K562 (cell line): ENCODE data around the gene TRABD2B.

Experiments used
- CHD2 ChIP-seq: IDR thresholded peaks from 2 replicates; pipeline ENCODE4 v1.6.1; 2011; ENCODE audit warnings: low read depth, low read length
- FOS ChIP-seq: IDR thresholded peaks from 3 replicates; pipeline ENCODE4 v1.6.1; 2011; ENCODE audit not compliant: insufficient read length; ENCODE audit errors: extremely low read depth
- FOXM1 ChIP-seq, 2 experiments: fragments of 450-650 bp in 1 of 2; sonication (generic) in 1 of 2; formaldehyde crosslinking in 1 of 2; IDR thresholded peaks; 2 replicates each; pipeline versions ENCODE4 v1.6.1 to v1.9.0; 2017 to 2022; ENCODE audit warnings: low read depth in 2 of 2, mild to moderate bottlenecking in 2 of 2, missing genetic modification reagents in 1 of 2, moderate library complexity in 1 of 2
- GATA2 ChIP-seq: sonication (generic); formaldehyde crosslinking; IDR thresholded peaks from 2 replicates; pipeline ENCODE4 v1.4.0; 2020; ENCODE audit warnings: mild to moderate bottlenecking, missing genetic modification reagents
- L3MBTL2 ChIP-seq: fragments of 450-650 bp; IDR thresholded peaks from 2 replicates; pipeline ENCODE4 v1.6.1; 2016; ENCODE audit warnings: mild to moderate bottlenecking, moderate library complexity
- POLR2A ChIP-seq: fragments of 450-650 bp; conservative IDR thresholded peaks from 2 replicates; pipeline ENCODE4 v1.6.1; 2016
- SREBF2 ChIP-seq: sonication (generic); formaldehyde crosslinking; IDR thresholded peaks from 2 replicates; pipeline ENCODE4 v1.4.0; 2020; ENCODE audit warnings: mild to moderate bottlenecking, missing genetic modification reagents
- ZBTB1 ChIP-seq: sonication (generic); formaldehyde crosslinking; IDR thresholded peaks from 2 replicates; pipeline ENCODE4 v1.8.1; 2023; ENCODE audit warnings: missing genetic modification reagents, low read depth, mild to moderate bottlenecking, borderline replicate concordance
- ZBTB17 ChIP-seq: fragments of 450-650 bp; formaldehyde crosslinking; IDR thresholded peaks from 2 replicates; pipeline ENCODE4 v1.4.0; 2020; ENCODE audit warnings: mild to moderate bottlenecking
- ZNF24 ChIP-seq: fragments of 450-650 bp; IDR thresholded peaks from 2 replicates; pipeline ENCODE4 v1.6.1; 2016
- TF ChIP-seq, protein P1 (sequence below): fragments of 250-450 bp; sonication (Bioruptor Pico); IDR thresholded peaks from 2 replicates; pipeline ENCODE4 v1.5.0; 2020; ENCODE audit warnings: mild to moderate bottlenecking, borderline replicate concordance
- TF ChIP-seq, protein P2 (sequence below), 2 experiments: fragments of 450-650 bp; formaldehyde crosslinking in 1 of 2; IDR thresholded peaks; 2 replicates each; pipeline versions ENCODE4 v1.4.0 to v1.6.1; 2014 to 2020; ENCODE audit warnings: mild to moderate bottlenecking in 2 of 2, borderline replicate concordance in 1 of 2, low read depth in 1 of 2
- TF ChIP-seq, protein P3 (sequence below), 2 experiments: fragments of 200-800 bp in 1 of 2; sonication (Bioruptor generic) in 1 of 2; sonication (generic) in 1 of 2; formaldehyde crosslinking in 1 of 2; IDR thresholded peaks in 1 of 2; conservative IDR thresholded peaks in 1 of 2; 2 replicates each; pipeline versions ENCODE4 v1.5.0 to v1.6.1; 2016 to 2020; ENCODE audit warnings: missing compliant biosample characterization in 1 of 2, missing genetic modification characterization in 1 of 2, missing genetic modification reagents in 1 of 2
- TF ChIP-seq, protein P4 (sequence below), 3 experiments: IDR thresholded peaks in 2 of 3; conservative IDR thresholded peaks in 1 of 3; 2 replicates each; pipeline ENCODE4 v1.5.1; 2011 to 2012; ENCODE audit warnings: low read length in 3 of 3, mild to moderate bottlenecking in 3 of 3, control low read depth in 2 of 3, improper control_type of control experiment in 1 of 3, inconsistent platforms in 1 of 3, low read depth in 1 of 3, mixed read lengths in 1 of 3, moderate library complexity in 1 of 3; ENCODE audit not compliant: insufficient read depth in 2 of 3

DNA sequence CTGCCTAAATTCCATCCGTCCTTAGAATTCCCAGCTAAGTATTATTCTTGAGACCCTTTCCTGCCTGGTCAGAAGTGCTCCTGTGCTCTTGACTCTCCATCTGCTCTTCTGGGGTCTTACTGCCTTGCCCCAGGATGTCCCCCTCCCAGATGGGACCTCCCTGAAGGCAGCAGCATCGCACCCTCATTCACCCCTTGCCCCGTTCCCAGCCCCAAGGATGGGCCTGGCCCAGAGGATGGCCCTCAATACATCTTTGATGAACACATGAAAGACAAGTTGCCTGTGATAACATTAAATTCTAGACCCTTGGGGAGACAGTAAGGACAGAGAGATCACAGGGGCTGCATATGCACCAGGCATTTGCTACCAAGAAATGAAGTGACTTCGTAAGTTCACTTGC is 167.2 kb downstream of the TRABD2B start:
- TF ChIP-seq ZBTB1 (CRISPR knock-in tag) (no peak), SREBF2 (CRISPR knock-in tag) (no peak), POLR2A (no peak), CHD2 (no peak), L3MBTL2 (no peak), GATA2 (CRISPR knock-in tag) (no peak), FOS (no peak), ZBTB17 (CRISPR knock-in tag) (no peak), FOXM1 (IDR thresholded peaks at IDR 0.05; ENCODE audit: low read depth) (no peak), FOXM1 (CRISPR knock-in tag; IDR thresholded peaks at IDR 0.05; ENCODE audit: low read depth) (no peak), ZNF24 (no peak)
- TF ChIP-seq, protein P1, sequence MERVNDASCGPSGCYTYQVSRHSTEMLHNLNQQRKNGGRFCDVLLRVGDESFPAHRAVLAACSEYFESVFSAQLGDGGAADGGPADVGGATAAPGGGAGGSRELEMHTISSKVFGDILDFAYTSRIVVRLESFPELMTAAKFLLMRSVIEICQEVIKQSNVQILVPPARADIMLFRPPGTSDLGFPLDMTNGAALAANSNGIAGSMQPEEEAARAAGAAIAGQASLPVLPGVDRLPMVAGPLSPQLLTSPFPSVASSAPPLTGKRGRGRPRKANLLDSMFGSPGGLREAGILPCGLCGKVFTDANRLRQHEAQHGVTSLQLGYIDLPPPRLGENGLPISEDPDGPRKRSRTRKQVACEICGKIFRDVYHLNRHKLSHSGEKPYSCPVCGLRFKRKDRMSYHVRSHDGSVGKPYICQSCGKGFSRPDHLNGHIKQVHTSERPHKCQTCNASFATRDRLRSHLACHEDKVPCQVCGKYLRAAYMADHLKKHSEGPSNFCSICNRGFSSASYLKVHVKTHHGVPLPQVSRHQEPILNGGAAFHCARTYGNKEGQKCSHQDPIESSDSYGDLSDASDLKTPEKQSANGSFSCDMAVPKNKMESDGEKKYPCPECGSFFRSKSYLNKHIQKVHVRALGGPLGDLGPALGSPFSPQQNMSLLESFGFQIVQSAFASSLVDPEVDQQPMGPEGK (CRISPR knock-in tag) = no peak
- TF ChIP-seq, protein P2, sequence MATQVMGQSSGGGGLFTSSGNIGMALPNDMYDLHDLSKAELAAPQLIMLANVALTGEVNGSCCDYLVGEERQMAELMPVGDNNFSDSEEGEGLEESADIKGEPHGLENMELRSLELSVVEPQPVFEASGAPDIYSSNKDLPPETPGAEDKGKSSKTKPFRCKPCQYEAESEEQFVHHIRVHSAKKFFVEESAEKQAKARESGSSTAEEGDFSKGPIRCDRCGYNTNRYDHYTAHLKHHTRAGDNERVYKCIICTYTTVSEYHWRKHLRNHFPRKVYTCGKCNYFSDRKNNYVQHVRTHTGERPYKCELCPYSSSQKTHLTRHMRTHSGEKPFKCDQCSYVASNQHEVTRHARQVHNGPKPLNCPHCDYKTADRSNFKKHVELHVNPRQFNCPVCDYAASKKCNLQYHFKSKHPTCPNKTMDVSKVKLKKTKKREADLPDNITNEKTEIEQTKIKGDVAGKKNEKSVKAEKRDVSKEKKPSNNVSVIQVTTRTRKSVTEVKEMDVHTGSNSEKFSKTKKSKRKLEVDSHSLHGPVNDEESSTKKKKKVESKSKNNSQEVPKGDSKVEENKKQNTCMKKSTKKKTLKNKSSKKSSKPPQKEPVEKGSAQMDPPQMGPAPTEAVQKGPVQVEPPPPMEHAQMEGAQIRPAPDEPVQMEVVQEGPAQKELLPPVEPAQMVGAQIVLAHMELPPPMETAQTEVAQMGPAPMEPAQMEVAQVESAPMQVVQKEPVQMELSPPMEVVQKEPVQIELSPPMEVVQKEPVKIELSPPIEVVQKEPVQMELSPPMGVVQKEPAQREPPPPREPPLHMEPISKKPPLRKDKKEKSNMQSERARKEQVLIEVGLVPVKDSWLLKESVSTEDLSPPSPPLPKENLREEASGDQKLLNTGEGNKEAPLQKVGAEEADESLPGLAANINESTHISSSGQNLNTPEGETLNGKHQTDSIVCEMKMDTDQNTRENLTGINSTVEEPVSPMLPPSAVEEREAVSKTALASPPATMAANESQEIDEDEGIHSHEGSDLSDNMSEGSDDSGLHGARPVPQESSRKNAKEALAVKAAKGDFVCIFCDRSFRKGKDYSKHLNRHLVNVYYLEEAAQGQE (IDR thresholded peaks at IDR 0.05; ENCODE audit: borderline replicate concordance) = no peak
- TF ChIP-seq, protein P2 (CRISPR knock-in tag; IDR thresholded peaks at IDR 0.05; ENCODE audit: low read depth) = no peak
- TF ChIP-seq, protein P3, sequence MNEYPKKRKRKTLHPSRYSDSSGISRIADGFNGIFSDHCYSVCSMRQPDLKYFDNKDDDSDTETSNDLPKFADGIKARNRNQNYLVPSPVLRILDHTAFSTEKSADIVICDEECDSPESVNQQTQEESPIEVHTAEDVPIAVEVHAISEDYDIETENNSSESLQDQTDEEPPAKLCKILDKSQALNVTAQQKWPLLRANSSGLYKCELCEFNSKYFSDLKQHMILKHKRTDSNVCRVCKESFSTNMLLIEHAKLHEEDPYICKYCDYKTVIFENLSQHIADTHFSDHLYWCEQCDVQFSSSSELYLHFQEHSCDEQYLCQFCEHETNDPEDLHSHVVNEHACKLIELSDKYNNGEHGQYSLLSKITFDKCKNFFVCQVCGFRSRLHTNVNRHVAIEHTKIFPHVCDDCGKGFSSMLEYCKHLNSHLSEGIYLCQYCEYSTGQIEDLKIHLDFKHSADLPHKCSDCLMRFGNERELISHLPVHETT (CRISPR knock-in tag; conservative IDR thresholded peaks at IDR 0.05 in 1 of 2, IDR thresholded peaks at IDR 0.05 in 1 of 2) = no peak
- TF ChIP-seq, protein P4, sequence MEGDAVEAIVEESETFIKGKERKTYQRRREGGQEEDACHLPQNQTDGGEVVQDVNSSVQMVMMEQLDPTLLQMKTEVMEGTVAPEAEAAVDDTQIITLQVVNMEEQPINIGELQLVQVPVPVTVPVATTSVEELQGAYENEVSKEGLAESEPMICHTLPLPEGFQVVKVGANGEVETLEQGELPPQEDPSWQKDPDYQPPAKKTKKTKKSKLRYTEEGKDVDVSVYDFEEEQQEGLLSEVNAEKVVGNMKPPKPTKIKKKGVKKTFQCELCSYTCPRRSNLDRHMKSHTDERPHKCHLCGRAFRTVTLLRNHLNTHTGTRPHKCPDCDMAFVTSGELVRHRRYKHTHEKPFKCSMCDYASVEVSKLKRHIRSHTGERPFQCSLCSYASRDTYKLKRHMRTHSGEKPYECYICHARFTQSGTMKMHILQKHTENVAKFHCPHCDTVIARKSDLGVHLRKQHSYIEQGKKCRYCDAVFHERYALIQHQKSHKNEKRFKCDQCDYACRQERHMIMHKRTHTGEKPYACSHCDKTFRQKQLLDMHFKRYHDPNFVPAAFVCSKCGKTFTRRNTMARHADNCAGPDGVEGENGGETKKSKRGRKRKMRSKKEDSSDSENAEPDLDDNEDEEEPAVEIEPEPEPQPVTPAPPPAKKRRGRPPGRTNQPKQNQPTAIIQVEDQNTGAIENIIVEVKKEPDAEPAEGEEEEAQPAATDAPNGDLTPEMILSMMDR (IDR thresholded peaks at IDR 0.05 in 2 of 3, conservative IDR thresholded peaks at IDR 0.05 in 1 of 3; ENCODE audit: insufficient read depth in 2 of 3, low read depth in 1 of 3, low read length in 3 of 3) = no peak
